IPS-15b (cell line): ENCODE results near the gene FAM107B.
"Not testable (repeated sequence)": the region's sequence is repeated elsewhere in the genome, so short reads cannot be mapped to it uniquely, and the experiment has no call there.

ENCODE experiments used
- H3K27me3 ChIP-seq: one replicate; pipeline ENCODE4 v1.6.1; 2013; ENCODE audit warnings: low read length; ENCODE audit not compliant: control insufficient read depth, insufficient read depth
- H3K36me3 ChIP-seq: one replicate; pipeline ENCODE4 v1.6.1; 2013; ENCODE audit warnings: low read length; ENCODE audit not compliant: control insufficient read depth, insufficient read depth
- H3K4me1 ChIP-seq: one replicate; pipeline ENCODE4 v1.6.1; 2013; ENCODE audit warnings: mild to moderate bottlenecking, low read length; ENCODE audit not compliant: control insufficient read depth, insufficient read depth
- H3K4me3 ChIP-seq: one replicate; pipeline ENCODE4 v1.5.1; 2013; ENCODE audit warnings: low read depth, low read length
- H3K9ac ChIP-seq: one replicate; pipeline ENCODE4 v1.6.1; 2013; ENCODE audit warnings: low read depth, mild to moderate bottlenecking, low read length
- H3K9me3 ChIP-seq: one replicate; pipeline ENCODE4 v1.6.1; 2013; ENCODE audit warnings: mild to moderate bottlenecking, low read length; ENCODE audit not compliant: control insufficient read depth, insufficient read depth

The FAM107B gene

GRCh38 chr10:14698829-14699170 is 75.9 kb downstream of the FAM107B start:
- Histone ChIP-seq H3K4me3 (no peak overlapping the region), H3K36me3 (no peaks in the 10 kb centered on the region), H3K9me3 (no peaks in the 10 kb centered on the region), H3K4me1 (no peaks in the 10 kb centered on the region), H3K9ac (no peak overlapping the region), H3K27me3 (no peaks in the 10 kb centered on the region)

GRCh38 chr10:14698111-14698828 is 76.4 kb downstream of the FAM107B start:
- no peaks in the 10 kb centered on the region for H3K36me3 ChIP-seq
- no peaks in the 10 kb centered on the region for H3K4me1 ChIP-seq
- no peak overlapping the region for H3K9ac ChIP-seq
- H3K4me3 ChIP-seq = no peak overlapping the region
- no peaks in the 10 kb centered on the region for H3K27me3 ChIP-seq
- no peaks in the 10 kb centered on the region for H3K9me3 ChIP-seq

GRCh38 chr10:14697281-14697680 is 77.4 kb downstream of the FAM107B start:
- H3K4me3 ChIP-seq = no peak overlapping the region
- H3K9ac ChIP-seq = no peak overlapping the region
- H3K9me3 ChIP-seq = no peaks in the 10 kb centered on the region
- no peaks in the 10 kb centered on the region for H3K4me1 ChIP-seq
- no peaks in the 10 kb centered on the region for H3K36me3 ChIP-seq
- no peaks in the 10 kb centered on the region for H3K27me3 ChIP-seq

DNA sequence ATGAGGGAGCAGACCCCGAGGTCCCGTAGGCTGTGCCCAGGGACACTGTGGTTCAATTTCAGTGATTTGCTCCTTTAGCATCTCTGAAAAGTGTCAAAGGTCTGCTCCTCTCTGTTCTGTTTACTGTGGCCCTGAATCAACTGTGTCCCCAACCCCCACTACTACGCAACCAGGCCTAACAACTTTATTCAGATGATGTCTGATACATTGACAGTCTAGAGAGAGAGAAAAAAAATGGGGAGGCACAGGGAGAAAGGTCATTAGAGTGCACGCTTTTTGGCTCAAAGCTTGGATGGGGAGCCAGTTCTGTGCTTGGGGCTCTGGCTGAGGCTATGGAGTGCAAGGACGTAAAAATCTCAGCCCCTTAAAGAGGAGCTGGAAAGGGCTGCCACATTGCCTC is 77.9 kb downstream of the FAM107B start:
- no peak overlapping the region for H3K9ac ChIP-seq
- no peaks in the 10 kb centered on the region for H3K9me3 ChIP-seq
- no peaks in the 10 kb centered on the region for H3K4me1 ChIP-seq
- no peak overlapping the region for H3K4me3 ChIP-seq
- H3K27me3 ChIP-seq = no peaks in the 10 kb centered on the region
- no peaks in the 10 kb centered on the region for H3K36me3 ChIP-seq

- H3K9me3 ChIP-seq = no peaks in the 10 kb centered on the region
- no peak overlapping the region for H3K9ac ChIP-seq
- no peaks in the 10 kb centered on the region for H3K27me3 ChIP-seq
- no peaks in the 10 kb centered on the region for H3K36me3 ChIP-seq
- no peaks in the 10 kb centered on the region for H3K4me1 ChIP-seq
- no peak overlapping the region for H3K4me3 ChIP-seq
Observed at GRCh38 chr10:14695847-14696480, 78.7 kb downstream of the FAM107B start.

DNA sequence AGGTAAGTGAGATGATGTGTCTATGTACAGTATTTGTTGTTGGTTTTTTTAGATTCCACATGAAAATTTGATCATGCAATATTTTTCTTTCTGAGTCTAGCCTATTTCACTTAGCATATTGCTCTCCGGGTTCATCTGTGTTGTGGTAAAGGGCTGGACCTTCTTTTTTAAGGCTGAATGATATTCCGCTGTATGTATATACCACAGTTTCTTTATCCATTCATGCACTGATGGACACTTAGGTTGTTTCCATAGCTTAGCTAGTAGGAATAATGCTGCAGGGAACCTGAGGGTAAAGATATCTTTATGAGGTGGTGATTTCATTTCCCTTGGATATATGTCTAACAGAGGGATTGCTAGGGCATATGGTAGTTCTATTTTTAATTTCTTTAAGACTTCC is 80.8 kb downstream of the FAM107B start:
- no peaks in the 10 kb centered on the region for H3K27me3 ChIP-seq
- no peak overlapping the region for H3K9ac ChIP-seq
- no peaks in the 10 kb centered on the region for H3K9me3 ChIP-seq
- H3K4me1 ChIP-seq = no peaks in the 10 kb centered on the region
- no peaks in the 10 kb centered on the region for H3K36me3 ChIP-seq
- no peak overlapping the region for H3K4me3 ChIP-seq

GRCh38 chr10:14692344-14693076 is 82.2 kb downstream of the FAM107B start:
- Histone ChIP-seq H3K9me3 (no peaks in the 10 kb centered on the region), H3K27me3 (no peaks in the 10 kb centered on the region), H3K4me3 (no peak overlapping the region), H3K9ac (no peak overlapping the region), H3K36me3 (no peaks in the 10 kb centered on the region), H3K4me1 (no peaks in the 10 kb centered on the region)

GRCh38 chr10:14691359-14691758 is 83.3 kb downstream of the FAM107B start:
- Histone ChIP-seq H3K27me3 (no peaks in the 10 kb centered on the region), H3K9ac (no peak overlapping the region), H3K9me3 (no peaks in the 10 kb centered on the region), H3K4me3 (no peak overlapping the region), H3K4me1 (no peaks in the 10 kb centered on the region), H3K36me3 (no peaks in the 10 kb centered on the region)

GRCh38 chr10:14688606-14689005 is 86.1 kb downstream of the FAM107B start:
- Histone ChIP-seq H3K9me3 (no peaks in the 10 kb centered on the region), H3K4me1 (no peaks in the 10 kb centered on the region), H3K4me3 (no peak overlapping the region), H3K9ac (no peak overlapping the region), H3K36me3 (no peaks in the 10 kb centered on the region), H3K27me3 (no peaks in the 10 kb centered on the region)

GRCh38 chr10:14688189-14688588 is 86.5 kb downstream of the FAM107B start:
- H3K4me1 ChIP-seq, H3K9me3 ChIP-seq, H3K9ac ChIP-seq, H3K4me3 ChIP-seq, H3K36me3 ChIP-seq, H3K27me3 ChIP-seq: not testable (repeated sequence)

GRCh38 chr10:14687340-14687739 is 87.4 kb downstream of the FAM107B start:
- Histone ChIP-seq H3K4me1 (no peaks in the 10 kb centered on the region), H3K9me3 (no peaks in the 10 kb centered on the region), H3K9ac (no peak overlapping the region), H3K27me3 (no peaks in the 10 kb centered on the region), H3K4me3 (no peak overlapping the region), H3K36me3 (no peaks in the 10 kb centered on the region)

DNA sequence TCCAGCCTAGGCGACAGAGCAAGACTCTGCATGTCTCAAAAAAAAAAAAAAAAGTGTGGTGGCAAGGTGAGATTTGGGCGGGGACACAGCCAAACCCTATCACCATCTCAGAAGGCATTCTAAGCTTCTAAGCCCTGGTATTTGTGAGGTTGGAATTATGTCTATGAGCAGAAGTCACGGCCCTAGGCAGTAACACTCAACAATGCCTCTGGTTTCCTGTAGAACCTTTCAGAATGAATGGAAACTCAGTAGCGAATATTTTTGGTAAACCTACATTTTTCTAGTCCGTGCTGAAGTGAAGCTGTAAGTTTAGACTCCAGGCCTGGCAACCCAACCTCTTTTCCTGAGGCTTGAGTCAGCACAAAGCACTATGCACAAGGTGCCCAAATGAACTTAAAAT is 88.3 kb downstream of the FAM107B start:
- Histone ChIP-seq H3K4me1 (no peaks in the 10 kb centered on the region), H3K36me3 (no peaks in the 10 kb centered on the region), H3K9ac (no peak overlapping the region), H3K9me3 (no peaks in the 10 kb centered on the region), H3K27me3 (no peaks in the 10 kb centered on the region), H3K4me3 (no peak overlapping the region)
